Gastrocnemius medialis (tissue), 4 donors: ENCODE results near the gene SORD.

Source experiments
- POLR2A ChIP-seq, 2 donors: fragments of 450-650 bp; IDR thresholded peaks; one replicate each; pipeline ENCODE4 v1.6.1; 2017; ENCODE audit warnings: antibody characterized with exemption in 2 of 2, mild to moderate bottlenecking in 2 of 2, moderate library complexity in 2 of 2
- TF ChIP-seq, protein P1 (sequence below), 5 experiments: fragments of 450-650 bp in 3 of 5; fragments of 200-600 bp in 2 of 5; sonication (generic) in 2 of 5; IDR thresholded peaks in 4 of 5; conservative IDR thresholded peaks in 1 of 5; 1 replicate in 4 of 5; 2 replicates in 1 of 5; pipeline ENCODE4 v1.5.1; 2016 to 2019; ENCODE audit warnings: antibody characterized with exemption in 5 of 5, mild to moderate bottlenecking in 3 of 5, moderate library complexity in 3 of 5

GRCh38 chr15:45114076-45114750 lies 91.2 kb downstream of the SORD start, which contains the start of the genes DUOX2 and DUOXA2:
- TF ChIP-seq, protein P1, sequence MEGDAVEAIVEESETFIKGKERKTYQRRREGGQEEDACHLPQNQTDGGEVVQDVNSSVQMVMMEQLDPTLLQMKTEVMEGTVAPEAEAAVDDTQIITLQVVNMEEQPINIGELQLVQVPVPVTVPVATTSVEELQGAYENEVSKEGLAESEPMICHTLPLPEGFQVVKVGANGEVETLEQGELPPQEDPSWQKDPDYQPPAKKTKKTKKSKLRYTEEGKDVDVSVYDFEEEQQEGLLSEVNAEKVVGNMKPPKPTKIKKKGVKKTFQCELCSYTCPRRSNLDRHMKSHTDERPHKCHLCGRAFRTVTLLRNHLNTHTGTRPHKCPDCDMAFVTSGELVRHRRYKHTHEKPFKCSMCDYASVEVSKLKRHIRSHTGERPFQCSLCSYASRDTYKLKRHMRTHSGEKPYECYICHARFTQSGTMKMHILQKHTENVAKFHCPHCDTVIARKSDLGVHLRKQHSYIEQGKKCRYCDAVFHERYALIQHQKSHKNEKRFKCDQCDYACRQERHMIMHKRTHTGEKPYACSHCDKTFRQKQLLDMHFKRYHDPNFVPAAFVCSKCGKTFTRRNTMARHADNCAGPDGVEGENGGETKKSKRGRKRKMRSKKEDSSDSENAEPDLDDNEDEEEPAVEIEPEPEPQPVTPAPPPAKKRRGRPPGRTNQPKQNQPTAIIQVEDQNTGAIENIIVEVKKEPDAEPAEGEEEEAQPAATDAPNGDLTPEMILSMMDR (IDR thresholded peaks at IDR 0.05 in 4 of 5, conservative IDR thresholded peaks at IDR 0.05 in 1 of 5) = no peak
- TF ChIP-seq POLR2A (IDR thresholded peaks at IDR 0.05) = no peak
